ENCODE measurements around the gene GREM2.

The GREM2 gene

GRCh38 chr1:240646571-240647240 is 34.8 kb upstream of the GREM2 start:
- H3K9ac ChIP-seq (ENCODE audit: insufficient read length): no peak overlapping the region
- TF ChIP-seq EZH2 (IDR thresholded peaks at IDR 0.05) (no peak), POLR2AphosphoS5 (IDR thresholded peaks at IDR 0.05; ENCODE audit: borderline replicate concordance, low read depth, low read length) (no peak), FOXP2 (optimal IDR thresholded peaks at IDR 0.05; ENCODE audit: control extremely low read depth, extremely low read length, insufficient read depth) (no peak)
- H3K4me3 ChIP-seq: no peak overlapping the region
- DNase-seq (ENCODE audit: low read depth, low spot score): no peak
- H3K9me3 ChIP-seq (ENCODE audit: low read depth, low read length): no peaks in the 10 kb centered on the region
- H3K36me3 ChIP-seq (ENCODE audit: insufficient read depth, low read length): no peaks in the 10 kb centered on the region
- no peak overlapping the region for H3K27ac ChIP-seq

- H3K9me3 ChIP-seq (ENCODE audit: low read depth, low read length): no peaks in the 10 kb centered on the region
- no peak overlapping the region for H3K4me3 ChIP-seq
- no peak for DNase-seq (ENCODE audit: low read depth, low spot score)
These were observed 32.8 kb upstream of the GREM2 start for GRCh38 chr1:240644732-240645131.

GRCh38 chr1:240635466-240636256 is 23.7 kb upstream of the GREM2 start:
- no peak for DNase-seq (ENCODE audit: low read depth, low spot score)
- H3K9me3 ChIP-seq (ENCODE audit: low read depth, low read length): no peaks in the 10 kb centered on the region
- H3K36me3 ChIP-seq (ENCODE audit: insufficient read depth, low read length): no peaks in the 10 kb centered on the region
- no peak overlapping the region for H3K27ac ChIP-seq
- no peak for TF ChIP-seq POLR2AphosphoS5 (IDR thresholded peaks at IDR 0.05; ENCODE audit: borderline replicate concordance, low read depth, low read length)
- no peak for TF ChIP-seq FOXP2 (optimal IDR thresholded peaks at IDR 0.05; ENCODE audit: control extremely low read depth, extremely low read length, insufficient read depth)
- TF ChIP-seq EZH2 (IDR thresholded peaks at IDR 0.05): no peak
- no peak overlapping the region for H3K4me3 ChIP-seq
- H3K9ac ChIP-seq (ENCODE audit: insufficient read length): no peak overlapping the region

More at GRCh38 chr1:240644732-240645131, 32.8 kb upstream of the GREM2 start:
- Histone ChIP-seq H3K27ac (no peak overlapping the region), H3K9ac (ENCODE audit: insufficient read length) (no peak overlapping the region), H3K36me3 (ENCODE audit: insufficient read depth, low read length) (no peaks in the 10 kb centered on the region)
- TF ChIP-seq EZH2 (IDR thresholded peaks at IDR 0.05) (no peak), POLR2AphosphoS5 (IDR thresholded peaks at IDR 0.05; ENCODE audit: borderline replicate concordance, low read depth, low read length) (no peak), FOXP2 (optimal IDR thresholded peaks at IDR 0.05; ENCODE audit: control extremely low read depth, extremely low read length, insufficient read depth) (no peak)

DNA sequence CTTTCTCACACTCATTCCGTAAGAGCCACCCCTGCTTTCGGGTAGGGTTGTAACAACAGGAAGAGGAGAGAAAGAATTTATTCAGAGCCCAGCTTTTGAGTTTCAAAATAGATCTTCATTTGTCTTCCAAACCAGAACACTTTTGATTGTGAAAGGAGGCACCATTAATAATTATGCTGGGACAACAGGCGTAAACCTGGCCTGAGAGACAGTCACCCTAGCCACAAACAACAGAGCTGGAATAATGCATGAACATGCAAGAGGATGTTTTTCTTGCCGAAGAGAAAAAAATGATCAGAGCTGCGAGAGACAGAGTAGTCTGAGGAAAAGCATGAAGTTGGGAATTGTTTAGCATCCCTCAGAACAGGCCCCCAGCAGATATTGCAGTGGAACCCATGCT is 18.5 kb upstream of the GREM2 start:
- H3K27ac ChIP-seq: no peak overlapping the region
- TF ChIP-seq EZH2 (IDR thresholded peaks at IDR 0.05) (no peak), POLR2AphosphoS5 (IDR thresholded peaks at IDR 0.05; ENCODE audit: borderline replicate concordance, low read depth, low read length) (no peak), FOXP2 (optimal IDR thresholded peaks at IDR 0.05; ENCODE audit: control extremely low read depth, extremely low read length, insufficient read depth) (no peak)
- no peak overlapping the region for H3K4me3 ChIP-seq
- no peak overlapping the region for H3K9ac ChIP-seq (ENCODE audit: insufficient read length)
- no peak for DNase-seq (ENCODE audit: low read depth, low spot score)
- H3K36me3 ChIP-seq (ENCODE audit: insufficient read depth, low read length): no peaks in the 10 kb centered on the region
- no peaks in the 10 kb centered on the region for H3K9me3 ChIP-seq (ENCODE audit: low read depth, low read length)

- Histone ChIP-seq H3K9ac (ENCODE audit: insufficient read length) (no peak overlapping the region), H3K36me3 (ENCODE audit: insufficient read depth, low read length) (no peaks in the 10 kb centered on the region), H3K27ac (no peak overlapping the region), H3K9me3 (ENCODE audit: low read depth, low read length) (no peaks in the 10 kb centered on the region), H3K4me3 (no peak overlapping the region)
- TF ChIP-seq FOXP2 (optimal IDR thresholded peaks at IDR 0.05; ENCODE audit: control extremely low read depth, extremely low read length, insufficient read depth) (no peak), EZH2 (IDR thresholded peaks at IDR 0.05) (no peak), POLR2AphosphoS5 (IDR thresholded peaks at IDR 0.05; ENCODE audit: borderline replicate concordance, low read depth, low read length) (no peak)
- no peak for DNase-seq (ENCODE audit: low read depth, low spot score)
These were observed 9.3 kb upstream of the GREM2 start for GRCh38 chr1:240621249-240621648.

- no peak overlapping the region for H3K9ac ChIP-seq (ENCODE audit: insufficient read length)
- TF ChIP-seq EZH2 (IDR thresholded peaks at IDR 0.05): no peak
- no peak for TF ChIP-seq POLR2AphosphoS5 (IDR thresholded peaks at IDR 0.05; ENCODE audit: borderline replicate concordance, low read depth, low read length)
- TF ChIP-seq FOXP2 (optimal IDR thresholded peaks at IDR 0.05; ENCODE audit: control extremely low read depth, extremely low read length, insufficient read depth): no peak
- no peak overlapping the region for H3K27ac ChIP-seq
- no peak overlapping the region for H3K4me3 ChIP-seq
- DNase-seq (ENCODE audit: low read depth, low spot score): no peak
- no peaks in the 10 kb centered on the region for H3K36me3 ChIP-seq (ENCODE audit: insufficient read depth, low read length)
- no peaks in the 10 kb centered on the region for H3K9me3 ChIP-seq (ENCODE audit: low read depth, low read length)
These were observed 8.1 kb upstream of the GREM2 start for GRCh38 chr1:240619906-240620621.

DNA sequence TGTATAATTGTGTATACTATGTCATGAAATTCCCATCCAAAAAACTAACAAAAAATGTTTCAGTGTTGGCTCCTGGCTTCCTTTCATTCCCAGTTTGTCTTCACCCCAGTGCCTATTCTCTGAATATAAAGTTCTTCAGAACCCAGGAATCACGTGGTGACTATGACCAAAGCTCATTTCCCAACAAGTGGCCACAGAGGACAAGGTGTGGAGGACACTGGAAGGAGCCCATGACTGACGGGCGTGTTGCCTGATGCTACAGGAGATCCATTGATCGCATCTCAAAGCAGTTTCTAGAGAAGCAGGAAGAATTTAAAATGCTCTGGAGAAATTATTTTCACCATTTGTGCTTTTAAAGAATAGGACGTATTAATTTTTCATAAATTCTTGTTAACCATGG is 7.4 kb upstream of the GREM2 start:
- H3K27ac ChIP-seq: no peak overlapping the region

DNA sequence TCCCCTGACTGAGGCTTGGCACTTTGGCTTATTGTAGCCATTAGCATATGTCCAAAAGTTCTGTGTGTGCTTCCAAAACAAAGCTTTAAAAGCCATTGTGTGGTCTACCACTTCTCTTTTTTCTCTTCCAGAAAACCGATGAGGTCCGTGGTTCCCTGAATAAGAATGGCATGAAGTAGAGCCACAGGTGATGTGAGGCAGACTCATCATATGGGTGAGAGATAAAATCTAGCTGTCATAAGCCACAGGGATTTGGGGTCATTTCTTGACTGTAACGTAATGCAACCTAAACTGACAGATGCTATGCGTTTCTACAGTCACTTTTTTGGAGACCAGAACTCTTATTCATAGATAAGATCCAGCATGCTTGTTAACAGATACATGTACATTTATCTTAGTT is 7.0 kb upstream of the GREM2 start:
- no peak overlapping the region for H3K27ac ChIP-seq
- TF ChIP-seq FOXP2 (optimal IDR thresholded peaks at IDR 0.05; ENCODE audit: control extremely low read depth, extremely low read length, insufficient read depth): no peak
- no peak for TF ChIP-seq EZH2 (IDR thresholded peaks at IDR 0.05)
- no peak for TF ChIP-seq POLR2AphosphoS5 (IDR thresholded peaks at IDR 0.05; ENCODE audit: borderline replicate concordance, low read depth, low read length)
- no peaks in the 10 kb centered on the region for H3K36me3 ChIP-seq (ENCODE audit: insufficient read depth, low read length)
- H3K9ac ChIP-seq (ENCODE audit: insufficient read length): no peak overlapping the region
- no peak for DNase-seq (ENCODE audit: low read depth, low spot score)
- no peak overlapping the region for H3K4me3 ChIP-seq
- no peaks in the 10 kb centered on the region for H3K9me3 ChIP-seq (ENCODE audit: low read depth, low read length)

More for the DNA sequence above, 7.4 kb upstream of the GREM2 start:
- TF ChIP-seq POLR2AphosphoS5 (IDR thresholded peaks at IDR 0.05; ENCODE audit: borderline replicate concordance, low read depth, low read length): no peak
- TF ChIP-seq EZH2 (IDR thresholded peaks at IDR 0.05): no peak
- H3K9ac ChIP-seq (ENCODE audit: insufficient read length): no peak overlapping the region
- no peaks in the 10 kb centered on the region for H3K36me3 ChIP-seq (ENCODE audit: insufficient read depth, low read length)
- no peak for DNase-seq (ENCODE audit: low read depth, low spot score)
- no peak overlapping the region for H3K4me3 ChIP-seq
- no peaks in the 10 kb centered on the region for H3K9me3 ChIP-seq (ENCODE audit: low read depth, low read length)

Measured in SK-N-MC (cell line).